Upper lobe of right lung (tissue), 1 donor: ENCODE measurements around the gene C3orf70. TPM values are rescaled to one million over a fixed set of nuclear protein-coding genes. Genes with fewer than 3 reads are reported as not detected.
"Not testable (repeated sequence)": the region's sequence is repeated elsewhere in the genome, so short reads cannot be mapped to it uniquely, and the experiment has no call there.

Source experiments
- ATAC-seq: fragments of 200-7000 bp; cut with Tn5 transposase; one replicate; pipeline ENCODE4 v1.9.1; 2020; ENCODE audit warnings: mild to moderate bottlenecking, moderate library complexity
- DNase-seq: peaks from one replicate; pipeline ENCODE4 v3.0.0-alpha.2; 2020
- H3K27ac ChIP-seq: fragments of 200-600 bp; one replicate; pipeline ENCODE4 v1.8.0; 2022
- H3K27me3 ChIP-seq: fragments of 200-600 bp; one replicate; pipeline ENCODE4 v1.8.0; 2022; ENCODE audit warnings: mild to moderate bottlenecking
- H3K36me3 ChIP-seq: fragments of 200-600 bp; one replicate; pipeline ENCODE4 v1.8.0; 2022
- H3K4me1 ChIP-seq: fragments of 200-600 bp; one replicate; pipeline ENCODE4 v1.8.0; 2022
- H3K4me3 ChIP-seq: fragments of 200-600 bp; one replicate; pipeline ENCODE4 v1.8.0; 2022; ENCODE audit warnings: mild to moderate bottlenecking
- H3K9me3 ChIP-seq: fragments of 200-600 bp; one replicate; pipeline ENCODE4 v1.8.0; 2022
- intact Hi-C: fragments of 100-400 bp; cut with DNase I; formaldehyde crosslinking; loops from one replicate; pipeline ENCODE4 v1.11.0; 2022
- total RNA-seq: library from RNA; stranded (reverse); fragmentation: NEBNext Ultra II Directional; extraction: Animal tissue kit (Norgen Biotek cat#: 25700); gene quantifications from one replicate; pipeline ENCODE4 v1.2.1, GENCODE V29; 2021
- TF ChIP-seq, protein P1 (sequence below): fragments of 200-600 bp; IDR thresholded peaks from one replicate; pipeline ENCODE4 v1.8.0; 2022; ENCODE audit warnings: antibody characterized with exemption
- donor health status: DM: no; HTN: yes; CAD: no; lungs with severe emphysema.

C3orf70 gene
- total RNA-seq, 1 donor from 2014 or later: 4.1 TPM

DNA sequence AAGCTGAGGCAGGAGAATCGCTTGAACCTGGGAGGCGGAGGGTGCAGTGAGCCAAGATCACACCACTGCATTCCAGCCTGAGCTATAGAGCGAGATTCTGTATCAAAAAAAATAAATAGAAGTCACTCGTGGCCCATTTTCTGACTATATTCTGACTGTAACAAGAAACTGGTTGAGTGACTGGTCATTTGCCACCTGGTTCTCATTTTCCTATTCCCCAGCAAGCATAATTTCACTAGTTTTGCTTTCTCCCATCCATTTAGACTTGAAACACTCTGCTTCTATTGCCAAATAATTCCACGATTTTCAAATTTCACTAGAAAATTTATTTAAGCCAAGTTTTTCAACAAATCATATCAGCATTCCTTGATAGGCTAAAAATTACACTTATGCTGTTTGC lies 40.7 kb downstream of the C3orf70 start:
- Histone ChIP-seq H3K4me3 (no peak overlapping the region), H3K36me3 (no peaks in the 10 kb centered on the region), H3K27me3 (no peaks in the 10 kb centered on the region), H3K4me1 (no peaks in the 10 kb centered on the region), H3K27ac (no peak overlapping the region), H3K9me3 (no peaks in the 10 kb centered on the region)
- DNase-seq: no peak
- TF ChIP-seq, protein P1, sequence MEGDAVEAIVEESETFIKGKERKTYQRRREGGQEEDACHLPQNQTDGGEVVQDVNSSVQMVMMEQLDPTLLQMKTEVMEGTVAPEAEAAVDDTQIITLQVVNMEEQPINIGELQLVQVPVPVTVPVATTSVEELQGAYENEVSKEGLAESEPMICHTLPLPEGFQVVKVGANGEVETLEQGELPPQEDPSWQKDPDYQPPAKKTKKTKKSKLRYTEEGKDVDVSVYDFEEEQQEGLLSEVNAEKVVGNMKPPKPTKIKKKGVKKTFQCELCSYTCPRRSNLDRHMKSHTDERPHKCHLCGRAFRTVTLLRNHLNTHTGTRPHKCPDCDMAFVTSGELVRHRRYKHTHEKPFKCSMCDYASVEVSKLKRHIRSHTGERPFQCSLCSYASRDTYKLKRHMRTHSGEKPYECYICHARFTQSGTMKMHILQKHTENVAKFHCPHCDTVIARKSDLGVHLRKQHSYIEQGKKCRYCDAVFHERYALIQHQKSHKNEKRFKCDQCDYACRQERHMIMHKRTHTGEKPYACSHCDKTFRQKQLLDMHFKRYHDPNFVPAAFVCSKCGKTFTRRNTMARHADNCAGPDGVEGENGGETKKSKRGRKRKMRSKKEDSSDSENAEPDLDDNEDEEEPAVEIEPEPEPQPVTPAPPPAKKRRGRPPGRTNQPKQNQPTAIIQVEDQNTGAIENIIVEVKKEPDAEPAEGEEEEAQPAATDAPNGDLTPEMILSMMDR: no peak
- intact Hi-C loops: no loop called here
- ATAC-seq: no peak

GRCh38 chr3:185109012-185109411 lies 43.8 kb downstream of the C3orf70 start:
- H3K36me3 ChIP-seq, H3K27me3 ChIP-seq, DNase-seq, intact Hi-C loops, ATAC-seq, H3K27ac ChIP-seq, H3K9me3 ChIP-seq, H3K4me3 ChIP-seq, H3K4me1 ChIP-seq: not testable (repeated sequence)

GRCh38 chr3:185106256-185106890 lies 46.5 kb downstream of the C3orf70 start:
- ATAC-seq, DNase-seq, H3K27ac ChIP-seq, H3K36me3 ChIP-seq, intact Hi-C loops, H3K4me1 ChIP-seq, H3K9me3 ChIP-seq, H3K4me3 ChIP-seq, H3K27me3 ChIP-seq: not testable (repeated sequence)

DNA sequence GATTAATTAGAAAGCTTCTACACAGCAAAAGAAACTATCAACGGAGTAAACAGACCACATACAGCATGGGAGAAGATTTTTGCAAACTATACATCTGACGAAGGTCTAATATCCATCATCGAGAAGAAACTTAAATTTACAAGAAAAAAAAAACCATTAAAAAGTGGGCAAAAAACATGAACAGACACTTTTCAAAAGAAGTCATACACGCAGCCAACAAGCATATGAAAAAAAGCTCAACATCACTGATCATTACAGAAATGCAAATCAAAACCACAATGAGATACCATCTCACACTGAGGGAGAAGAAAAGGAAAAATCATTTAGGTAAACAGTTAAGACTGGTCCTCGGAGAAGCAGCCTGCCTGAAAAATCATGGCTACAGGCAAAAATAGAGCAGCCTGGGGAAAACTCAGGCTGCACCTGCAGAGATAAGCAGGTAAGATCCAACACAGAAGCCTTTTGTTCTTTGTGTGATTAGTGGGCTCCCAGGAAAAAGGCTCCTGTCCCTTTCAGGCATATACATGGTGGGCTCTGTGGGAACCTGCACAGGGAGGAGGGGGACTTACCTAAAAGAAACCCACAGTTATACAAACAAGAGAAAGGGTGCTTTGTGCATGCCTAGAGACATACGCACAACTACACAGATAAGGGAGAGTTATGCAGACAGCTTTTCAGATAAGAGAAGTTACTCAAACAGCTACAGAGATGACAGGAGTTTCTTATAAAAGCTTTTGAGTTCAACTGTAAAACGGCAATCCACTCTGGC lies 49.3 kb downstream of the C3orf70 start:
- intact Hi-C loops: no loop called here
- DNase-seq (no peak), ATAC-seq (no peak)
- TF ChIP-seq, protein P1: no peak
- no peaks in the 10 kb centered on the region for H3K4me1 ChIP-seq
- H3K4me3 ChIP-seq: no peak overlapping the region
- H3K9me3 ChIP-seq: peaks cover 3% of the 10 kb centered on the region
- H3K36me3 ChIP-seq: no peaks in the 10 kb centered on the region
- no peaks in the 10 kb centered on the region for H3K27me3 ChIP-seq
- H3K27ac ChIP-seq: no peak overlapping the region

- intact Hi-C loops: no loop called here
- Histone ChIP-seq H3K4me3 (no peak overlapping the region), H3K36me3 (no peaks in the 10 kb centered on the region), H3K4me1 (no peaks in the 10 kb centered on the region), H3K9me3 (no peaks in the 10 kb centered on the region), H3K27me3 (no peaks in the 10 kb centered on the region), H3K27ac (no peak overlapping the region)
- ATAC-seq: no peak
- TF ChIP-seq, protein P1: no peak
- DNase-seq: no peak
These were observed 58.2 kb downstream of the C3orf70 start for GRCh38 chr3:185094697-185095096.

DNA sequence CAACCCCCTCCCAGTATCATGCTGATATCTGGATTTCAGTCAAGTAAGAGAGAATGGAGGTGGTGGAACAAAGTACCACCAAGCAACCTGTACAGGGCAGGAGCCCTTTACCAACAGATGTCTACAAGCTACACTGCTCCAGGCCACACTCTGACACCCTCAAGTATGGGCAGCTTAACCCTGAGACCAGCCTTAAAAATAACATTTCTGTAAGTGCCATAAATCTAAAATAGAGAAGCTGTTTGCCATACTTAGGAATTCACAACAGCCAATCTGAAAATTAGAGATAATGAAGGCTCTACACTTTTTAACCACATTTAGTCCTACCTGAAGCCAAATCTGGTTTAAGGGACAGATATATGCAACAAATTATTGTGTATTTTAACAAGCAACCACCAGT lies 59.7 kb downstream of the C3orf70 start:
- TF ChIP-seq, protein P1: no peak
- no peaks in the 10 kb centered on the region for H3K4me1 ChIP-seq
- H3K27me3 ChIP-seq: no peaks in the 10 kb centered on the region
- no peak overlapping the region for H3K27ac ChIP-seq
- DNase-seq: no peak
- no peak for ATAC-seq
- H3K4me3 ChIP-seq: no peak overlapping the region
- no peaks in the 10 kb centered on the region for H3K36me3 ChIP-seq
- intact Hi-C loops: no loop called here
- H3K9me3 ChIP-seq: no peaks in the 10 kb centered on the region
